ENCODE data around the gene IL2RA.
"Not testable (repeated sequence)": the region's sequence is repeated elsewhere in the genome, so short reads cannot be mapped to it uniquely, and the experiment has no call there.

IL2RA gene

DNA sequence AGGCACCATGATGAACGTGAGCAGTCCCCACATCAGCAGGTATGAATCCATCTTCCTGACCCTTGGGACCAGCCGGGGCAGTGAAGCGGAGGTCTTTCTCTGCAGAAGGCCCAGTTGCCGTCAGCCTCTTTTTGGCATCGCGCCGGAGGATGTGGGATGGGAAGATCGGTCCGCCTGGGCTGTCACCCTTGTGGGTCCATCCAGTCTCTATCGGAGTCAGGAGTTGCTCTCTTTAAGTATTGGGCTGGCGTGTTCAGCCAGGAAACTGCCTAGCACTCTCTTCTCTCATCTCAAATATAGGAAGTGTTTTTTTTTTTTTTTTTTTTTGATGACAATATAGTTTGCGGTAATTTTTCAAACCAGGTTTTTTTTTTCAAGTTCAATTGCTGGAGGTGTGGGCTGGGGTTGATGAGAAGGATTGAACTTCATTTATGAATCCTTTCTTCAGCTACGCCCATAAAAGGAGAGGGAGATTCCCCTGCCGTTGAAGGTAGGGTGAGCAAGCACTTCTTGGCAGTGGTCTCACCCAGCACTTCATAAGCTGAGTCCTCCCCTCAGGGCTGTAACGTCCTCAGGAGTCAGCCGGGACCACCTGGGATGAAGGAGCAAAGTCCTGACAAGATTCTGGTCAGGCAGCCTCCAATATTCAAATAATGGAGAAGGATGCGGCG lies at the start of gene IL2RA:
Gene IL2RA, minus strand, starts transcription at position 267 of the 671 bp plus-strand sequence. Its CDS starts 216 bp downstream, at position 51.
- no peak for DNase-seq (ENCODE audit: low read depth)
- TF ChIP-seq, protein P1, sequence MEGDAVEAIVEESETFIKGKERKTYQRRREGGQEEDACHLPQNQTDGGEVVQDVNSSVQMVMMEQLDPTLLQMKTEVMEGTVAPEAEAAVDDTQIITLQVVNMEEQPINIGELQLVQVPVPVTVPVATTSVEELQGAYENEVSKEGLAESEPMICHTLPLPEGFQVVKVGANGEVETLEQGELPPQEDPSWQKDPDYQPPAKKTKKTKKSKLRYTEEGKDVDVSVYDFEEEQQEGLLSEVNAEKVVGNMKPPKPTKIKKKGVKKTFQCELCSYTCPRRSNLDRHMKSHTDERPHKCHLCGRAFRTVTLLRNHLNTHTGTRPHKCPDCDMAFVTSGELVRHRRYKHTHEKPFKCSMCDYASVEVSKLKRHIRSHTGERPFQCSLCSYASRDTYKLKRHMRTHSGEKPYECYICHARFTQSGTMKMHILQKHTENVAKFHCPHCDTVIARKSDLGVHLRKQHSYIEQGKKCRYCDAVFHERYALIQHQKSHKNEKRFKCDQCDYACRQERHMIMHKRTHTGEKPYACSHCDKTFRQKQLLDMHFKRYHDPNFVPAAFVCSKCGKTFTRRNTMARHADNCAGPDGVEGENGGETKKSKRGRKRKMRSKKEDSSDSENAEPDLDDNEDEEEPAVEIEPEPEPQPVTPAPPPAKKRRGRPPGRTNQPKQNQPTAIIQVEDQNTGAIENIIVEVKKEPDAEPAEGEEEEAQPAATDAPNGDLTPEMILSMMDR (IDR thresholded peaks at IDR 0.05; ENCODE audit: low read depth, low read length, missing control alignments): no peak
- H3K4me3 ChIP-seq (ENCODE audit: low read depth, low read length): peak within 1 kb of the TSS; percentile 36

DNA sequence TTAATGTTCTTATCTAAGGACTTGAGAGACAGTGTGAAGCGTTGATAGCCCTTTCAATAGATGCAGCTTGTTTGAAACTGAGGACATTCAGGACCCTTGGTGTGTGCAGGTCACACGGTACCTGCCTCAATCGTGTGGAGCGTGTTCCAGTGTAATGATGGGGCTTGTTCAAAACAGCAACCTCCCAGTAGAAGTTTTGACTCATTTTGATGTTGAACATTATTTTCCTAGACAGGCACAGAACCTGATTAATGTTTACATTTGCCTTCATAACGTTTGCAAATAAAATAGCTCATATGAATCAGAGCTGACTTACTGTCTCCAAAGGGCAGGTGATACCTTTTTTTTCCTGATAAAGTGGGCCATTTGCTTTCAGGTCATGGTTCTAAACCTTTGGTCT lies 48.0 kb upstream of the IL2RA start:
- H3K4me3 ChIP-seq (ENCODE audit: low read depth, low read length): no peak overlapping the region
- no peak for DNase-seq (ENCODE audit: low read depth)
- TF ChIP-seq, protein P1 (IDR thresholded peaks at IDR 0.05; ENCODE audit: low read depth, low read length, missing control alignments): no peak

DNA sequence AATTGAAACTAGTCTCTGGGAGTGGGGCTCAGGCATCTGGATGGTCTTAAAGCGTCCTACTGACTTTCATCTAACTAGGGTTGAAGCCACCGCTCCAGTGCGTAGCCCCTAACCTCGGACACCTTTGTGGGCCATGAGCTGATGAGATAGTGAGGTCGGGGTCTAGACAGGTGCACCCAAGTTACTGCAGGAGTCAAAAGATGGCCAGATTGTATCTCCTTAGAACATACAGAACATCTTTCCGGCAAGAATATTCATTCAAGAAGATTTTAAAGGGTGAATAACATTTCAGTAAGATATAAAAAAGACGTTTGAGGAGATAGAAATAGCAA lies 47.2 kb upstream of the IL2RA start:
- no peak overlapping the region for H3K4me3 ChIP-seq (ENCODE audit: low read depth, low read length)
- TF ChIP-seq, protein P1 (IDR thresholded peaks at IDR 0.05; ENCODE audit: low read depth, low read length, missing control alignments): no peak
- no peak for DNase-seq (ENCODE audit: low read depth)

DNA sequence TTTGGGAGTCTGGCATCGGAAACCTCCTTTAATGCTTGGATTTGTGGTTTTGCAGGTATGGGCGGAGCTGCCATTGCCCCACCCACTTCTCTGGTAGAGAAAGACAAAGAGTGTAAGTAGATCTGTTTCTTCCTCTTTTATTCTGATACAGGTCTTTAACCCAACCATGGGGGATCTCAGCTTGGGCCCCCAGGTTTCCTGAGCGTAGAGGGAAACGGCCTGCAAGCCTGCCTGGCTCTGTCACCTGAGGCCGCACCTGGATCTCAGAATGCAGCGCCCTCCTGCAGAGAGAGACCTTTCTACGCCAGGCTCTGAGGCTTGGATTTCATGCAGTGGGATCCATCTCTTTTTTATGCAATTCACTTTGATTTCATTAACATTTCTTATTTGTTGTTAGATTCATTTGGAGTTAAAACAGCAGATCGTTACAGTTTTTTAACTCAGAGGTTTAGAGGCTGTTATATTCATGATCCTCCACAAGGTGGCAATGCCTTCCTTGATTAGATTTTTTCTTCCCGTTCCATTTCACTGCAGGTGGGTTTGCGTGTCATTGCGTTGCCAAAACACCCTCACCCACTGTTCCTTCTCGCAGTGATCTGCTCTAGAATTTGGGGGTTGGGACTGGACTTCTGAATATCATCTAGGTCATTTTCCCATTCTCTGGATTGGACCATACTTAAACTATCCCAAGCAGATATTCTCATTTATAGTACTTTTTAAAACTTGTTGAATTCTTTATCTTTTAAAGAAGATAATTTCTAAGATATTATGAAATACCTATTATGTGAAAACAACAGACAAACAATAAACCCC lies 46.7 kb upstream of the IL2RA start:
- TF ChIP-seq, protein P1 (IDR thresholded peaks at IDR 0.05; ENCODE audit: low read depth, low read length, missing control alignments): peak; percentile 66
- H3K4me3 ChIP-seq (ENCODE audit: low read depth, low read length): no peak overlapping the region
- no peak for DNase-seq (ENCODE audit: low read depth)

- TF ChIP-seq, protein P1 (IDR thresholded peaks at IDR 0.05; ENCODE audit: low read depth, low read length, missing control alignments): no peak
- H3K4me3 ChIP-seq (ENCODE audit: low read depth, low read length): no peak overlapping the region
- no peak for DNase-seq (ENCODE audit: low read depth)
Observed at GRCh38 chr10:6108072-6108471, 45.9 kb upstream of the IL2RA start.

GRCh38 chr10:6107616-6108015 lies 45.4 kb upstream of the IL2RA start:
- H3K4me3 ChIP-seq (ENCODE audit: low read depth, low read length): not testable (repeated sequence)

DNA sequence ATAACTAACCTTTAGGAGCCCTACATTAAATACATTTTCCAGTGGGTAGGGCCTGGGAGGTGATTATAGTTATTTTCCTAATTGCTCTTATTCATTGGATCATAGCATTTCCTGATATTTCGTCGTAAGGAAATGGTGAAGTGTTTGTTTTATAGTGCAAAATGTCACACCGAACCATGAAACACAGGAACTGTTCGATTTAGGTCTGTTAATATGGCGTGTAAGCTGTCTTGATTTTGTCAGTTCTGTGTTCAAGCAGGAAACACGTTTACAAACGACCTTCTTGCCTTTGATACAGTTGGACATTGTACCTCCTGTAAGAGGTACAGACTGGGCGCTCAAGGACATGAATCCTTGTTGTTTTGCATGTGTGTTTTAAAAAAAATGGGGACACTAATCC lies 41.4 kb upstream of the IL2RA start:
- TF ChIP-seq, protein P1 (IDR thresholded peaks at IDR 0.05; ENCODE audit: low read depth, low read length, missing control alignments): no peak
- H3K4me3 ChIP-seq (ENCODE audit: low read depth, low read length): no peak overlapping the region
- DNase-seq (ENCODE audit: low read depth): no peak

More at GRCh38 chr10:6107616-6108015, 45.4 kb upstream of the IL2RA start:
- DNase-seq (ENCODE audit: low read depth): not testable (repeated sequence)

Measured in GM12864 (cell line).